Heart left ventricle (tissue), 16 donors: Measurements from ENCODE around the gene RDM1. TPM values are rescaled to one million over a fixed set of nuclear protein-coding genes. Genes with fewer than 3 reads are reported as not detected.

Experiments
- ATAC-seq, 4 donors: fragments of 200-7000 bp; cut with Tn5 transposase; one replicate each; pipeline ENCODE4 v1.9.1; 2020 to 2022; ENCODE audit warnings: moderate library complexity in 4 of 4, mild to moderate bottlenecking in 3 of 4, moderate number of reproducible peaks in 1 of 4
- DNase-seq, 5 donors: peaks; one replicate each; pipeline ENCODE4 v3.0.0-alpha.2; 2020
- H3K27ac ChIP-seq, 12 donors: fragments of 200-600 bp; sonication (generic) in 4 of 12; one replicate each; pipeline versions ENCODE4 v1.5.0 to v1.8.0; 2016 to 2022; ENCODE audit warnings: mild to moderate bottlenecking in 2 of 12
- H3K27me3 ChIP-seq, 9 donors: fragments of 200-600 bp; sonication (generic) in 2 of 9; one replicate each; pipeline versions ENCODE4 v1.5.1 to v1.8.0; 2016 to 2022; ENCODE audit warnings: mild to moderate bottlenecking in 3 of 9
- H3K36me3 ChIP-seq, 9 donors: fragments of 200-600 bp; sonication (generic) in 2 of 9; one replicate each; pipeline versions ENCODE4 v1.5.0 to v1.8.0; 2018 to 2022; ENCODE audit warnings: mild to moderate bottlenecking in 2 of 9
- H3K4me1 ChIP-seq, 12 donors: fragments of 200-600 bp; sonication (generic) in 4 of 12; one replicate each; pipeline versions ENCODE4 v1.5.0 to v1.8.0; 2016 to 2022; ENCODE audit warnings: mild to moderate bottlenecking in 3 of 12
- H3K4me3 ChIP-seq, 12 donors: fragments of 200-600 bp; sonication (generic) in 4 of 12; one replicate each; pipeline versions ENCODE4 v1.5.0 to v1.8.0; 2017 to 2022; ENCODE audit warnings: mild to moderate bottlenecking in 9 of 12, moderate library complexity in 4 of 12
- H3K9me3 ChIP-seq, 12 donors: fragments of 200-600 bp; sonication (generic) in 4 of 12; one replicate each; pipeline versions ENCODE4 v1.5.0 to v1.8.0; 2016 to 2022; ENCODE audit warnings: mild to moderate bottlenecking in 1 of 12
- CTCF ChIP-seq, 12 donors: fragments of 200-600 bp; sonication (generic) in 4 of 12; IDR thresholded peaks; one replicate each; pipeline versions ENCODE4 v1.5.0 to v1.8.0; 2018 to 2022; ENCODE audit warnings: antibody characterized with exemption in 12 of 12, mild to moderate bottlenecking in 5 of 12
- POLR2A ChIP-seq, 2 donors: fragments of 450-650 bp; IDR thresholded peaks; one replicate each; pipeline ENCODE4 v1.6.1; 2017; ENCODE audit warnings: antibody characterized with exemption in 2 of 2, mild to moderate bottlenecking in 2 of 2, moderate library complexity in 2 of 2
- WGBS, 4 donors: extraction: QIAGEN DNeasy Blood & Tissue Kit in 2 of 4; methylation state at CpG; one replicate each; pipeline versions ENCODE4 v1.1.5 to v1.1.7; 2013 to 2018; 5-methylcytosine and 5-hydroxymethylcytosine counted together
- intact Hi-C, 10 donors: fragments of 100-400 bp; cut with DNase I; formaldehyde crosslinking; loops; one replicate each; pipeline versions ENCODE4 v1.11.1 to v1.14.2; 2022
- polyA plus RNA-seq, 2 donors: library from polyadenylated mRNA; stranded (reverse); fragments of 200-250 nt; gene quantifications; one replicate each; pipeline ENCODE4 v1.2.3, GENCODE V29; 2013
- total RNA-seq, 9 donors: library from RNA; depleted of rRNA in 2 of 9; stranded (reverse); fragments of >200 nt in 2 of 9; fragmentation: NEBNext Ultra II Directional in 3 of 9; extraction: Animal tissue kit (Norgen Biotek cat#: 25700) in 3 of 9; gene quantifications; one replicate each; pipeline versions ENCODE4 v1.1.0 to v1.2.4, GENCODE V29; 2016 to 2023
- donor health status: ischemic (EF 13 %, LVEDD 7.1; RV severe dilation, severe dysfunction).
- donor health status: healthy with polysubstance abuse.
- donor health status: DM: no; HTN: yes; CAD: no.
- donor health status: DM: no; HTN: no; CAD: no.
- donor health status: ischemic (EF 25% LVEDD 6.9; RV normal size, moderate dysfunction).
- donor health status: ischemic (EF 25% LVEDD 5.7; RV mildly dilated, moderate dysfunction).
- donor health status: healthy.
- donor health status: DM: yes; HTN: yes; CAD: no.
- donor health status: ischemic (EF 35%, LVEDD 5.7; RV mildly dilated, moderate dysfunction).
- donor health status: nonischemic (EF 11% LVEDD 7.7; RV severe dilation, severe dysfunction).
- donor health status: DM: yes; HTN: yes; CAD: no.
- donor health status: PGD.
- donor health status: ischemic (EF 29% LVEDD 5.4; RV normal size, mild dysfunction).
- donor health status: nonischemic (EF 23%, LVEDD 6.1; RV moderate dilation, normal function).

The RDM1 gene
- total and polyA plus RNA-seq, 11 donors = 0.48 TPM; not detected in 10

- Histone ChIP-seq H3K4me3 (no peak overlapping the region), H3K27me3 (peaks cover 0 to 11% (median 0%) of the 10 kb centered on the region in 9 donors), H3K9me3 (no peaks in the 10 kb centered on the region), H3K27ac (no peak overlapping the region), H3K36me3 (no peaks in the 10 kb centered on the region), H3K4me1 (peaks cover 0 to 31% (median 13%) of the 10 kb centered on the region in 12 donors)
- DNase-seq = no peak
- intact Hi-C loops = no loop called here
- ATAC-seq = no peak
- no peak for TF ChIP-seq CTCF (IDR thresholded peaks at IDR 0.05)
These were observed 2.0 kb upstream of the RDM1 start for GRCh38 chr17:35932586-35932985.

- WGBS, 4 donors = 64 to 75% (median 70%) methylated on average over 6 of the region's 6 CpGs
- no peaks in the 10 kb centered on the region for H3K9me3 ChIP-seq
- peaks cover 0 to 31% (median 13%) of the 10 kb centered on the region in 12 donors for H3K4me1 ChIP-seq
- no peaks in the 10 kb centered on the region for H3K36me3 ChIP-seq
- no peak overlapping the region for H3K27ac ChIP-seq
- TF ChIP-seq CTCF (IDR thresholded peaks at IDR 0.05) = no peak
- TF ChIP-seq POLR2A (IDR thresholded peaks at IDR 0.05) = no peak
- DNase-seq = peak in 1 of 5 donors; percentile 31
- ATAC-seq = peak in 2 of 4 donors; percentile 31 to 46
- intact Hi-C loops = no loop called here
- no peak overlapping the region for H3K4me3 ChIP-seq
- H3K27me3 ChIP-seq = peaks cover 0 to 11% (median 0%) of the 10 kb centered on the region in 9 donors
These were observed 1.3 kb upstream of the RDM1 start for GRCh38 chr17:35931794-35932425.

GRCh38 chr17:35927714-35928113, 2.9 kb downstream of the RDM1 start:
- ATAC-seq (no peak), DNase-seq (no peak)
- TF ChIP-seq POLR2A (IDR thresholded peaks at IDR 0.05) (no peak), CTCF (IDR thresholded peaks at IDR 0.05) (no peak)
- Histone ChIP-seq H3K4me3 (no peak overlapping the region), H3K27ac (no peak overlapping the region), H3K4me1 (peaks cover 0 to 29% (median 13%) of the 10 kb centered on the region in 12 donors), H3K27me3 (peaks cover 0 to 11% (median 0%) of the 10 kb centered on the region in 9 donors), H3K36me3 (no peaks in the 10 kb centered on the region), H3K9me3 (no peaks in the 10 kb centered on the region)
- intact Hi-C loops = no loop called here

GRCh38 chr17:35923609-35924114, 6.9 kb downstream of the RDM1 start:
- ATAC-seq (no peak), DNase-seq (no peak)
- H3K4me1 ChIP-seq = no peaks in the 10 kb centered on the region
- H3K27me3 ChIP-seq = peaks cover 0 to 9% (median 0%) of the 10 kb centered on the region in 9 donors
- intact Hi-C loops = no loop called here
- no peaks in the 10 kb centered on the region for H3K9me3 ChIP-seq
- no peak for TF ChIP-seq POLR2A (IDR thresholded peaks at IDR 0.05)
- no peak for TF ChIP-seq CTCF (IDR thresholded peaks at IDR 0.05)
- no peaks in the 10 kb centered on the region for H3K36me3 ChIP-seq
- no peak overlapping the region for H3K27ac ChIP-seq
- WGBS, 4 donors = 96 to 99% (median 97%) methylated on average over 6 of the region's 6 CpGs
- H3K4me3 ChIP-seq = no peak overlapping the region
